Measurements from ENCODE around the gene SSPN.

- TF ChIP-seq CTCF (IDR thresholded peaks at IDR 0.05; ENCODE audit: insufficient read depth, low read depth, low read length) (no peak), EZH2 (IDR thresholded peaks at IDR 0.05; ENCODE audit: insufficient read depth, low read length) (no peak)
Observed at GRCh38 chr12:26219736-26220135, 24.4 kb downstream of the SSPN start.
